A549 (cell line): ENCODE measurements around the gene LRRC7. TPM values are rescaled to one million over a fixed set of nuclear protein-coding genes. Genes with fewer than 3 reads are reported as not detected.

Experiments
- ATAC-seq, 2 experiments: fragments of 200-7000 bp in 1 of 2; fragments of >200 bp in 1 of 2; cut with Nextera tagmentation in 1 of 2; cut with Tn5 transposase in 1 of 2; 3 replicates each; pipeline versions ENCODE4 v1.8.0 to v1.9.1; 2018 to 2020; ENCODE audit warnings: mild to moderate bottlenecking in 1 of 2, moderate library complexity in 1 of 2
- CTCF ChIA-PET: fragments of 300-600 bp; sonication (Branson Sonifier 250); formaldehyde crosslinking; extraction: SDS; loops from one replicate; lab custom pipeline; 2021; ENCODE audit warnings: antibody characterized with exemption, inconsistent platforms; lab: Yijun Ruan, JAX
- POLR2A ChIA-PET: fragments of 350-600 bp; formaldehyde crosslinking; extraction: SDS; loops from one replicate; lab custom pipeline; 2021; ENCODE audit warnings: antibody characterized with exemption, inconsistent platforms; lab: Yijun Ruan, JAX
- DNase-seq, 2 experiments: peaks; one replicate each; pipeline versions ENCODE4 v3.0.0 to v3.0.0-alpha.2; 2011 to 2016; ENCODE audit warnings: low read depth in 1 of 2, low spot score in 1 of 2
- FAIRE-seq: peaks from 2 replicates; lab custom pipeline; 2011; peaks lifted over from hg19 to GRCh38; lab: Jason Lieb, UNC
- H3K27ac ChIP-seq, 2 experiments: fragments of >200 bp; sonication (Bioruptor Twin); formaldehyde crosslinking; 3 replicates each; pipeline ENCODE4 v1.5.1; 2016 to 2017
- H3K4me1 ChIP-seq: fragments of >200 bp; sonication (Bioruptor Twin); formaldehyde crosslinking; 3 replicates; pipeline ENCODE4 v1.6.1; 2016
- H3K4me2 ChIP-seq: fragments of >200 bp; sonication (Bioruptor Twin); formaldehyde crosslinking; 3 replicates; pipeline ENCODE4 v1.6.1; 2016
- H3K4me3 ChIP-seq: fragments of >200 bp; sonication (Bioruptor Twin); formaldehyde crosslinking; 3 replicates; pipeline ENCODE4 v1.5.1; 2016
- H3K9me3 ChIP-seq: fragments of >200 bp; sonication (Bioruptor Twin); formaldehyde crosslinking; 3 replicates; pipeline ENCODE4 v1.6.1; 2016
- CBX2 ChIP-seq: fragments of 200-600 bp; sonication (generic); IDR thresholded peaks from 2 replicates; pipeline ENCODE4 v1.6.1; 2016; ENCODE audit warnings: low read depth, mild to moderate bottlenecking, borderline replicate concordance
- CBX8 ChIP-seq: fragments of 200-600 bp; sonication (generic); IDR thresholded peaks from 2 replicates; pipeline ENCODE4 v1.6.1; 2016
- CEBPB ChIP-seq, 2 experiments: fragments of >200 bp in 1 of 2; sonication (Bioruptor Twin) in 1 of 2; formaldehyde crosslinking in 1 of 2; IDR thresholded peaks; 2 replicates each; pipeline ENCODE4 v1.6.1; 2012 to 2016
- CHD2 ChIP-seq: fragments of 150-350 bp; IDR thresholded peaks from 2 replicates; pipeline ENCODE4 v1.6.1; 2014; ENCODE audit warnings: low read length; ENCODE audit not compliant: partially characterized antibody
- EHMT2 ChIP-seq: fragments of 200-600 bp; sonication (generic); IDR thresholded peaks from 2 replicates; pipeline ENCODE4 v1.6.1; 2016; ENCODE audit warnings: antibody characterized with exemption, low read depth, mild to moderate bottlenecking, moderate library complexity
- EP300 ChIP-seq, 2 experiments: fragments of >200 bp; sonication (Bioruptor Twin); formaldehyde crosslinking; IDR thresholded peaks; 2 replicates in 1 of 2; 3 replicates in 1 of 2; pipeline ENCODE4 v1.6.1; 2016 to 2017
- FOSB ChIP-seq: fragments of 250-450 bp; sonication (Bioruptor Pico); IDR thresholded peaks from 2 replicates; pipeline ENCODE4 v1.5.0; 2020; ENCODE audit warnings: mild to moderate bottlenecking, moderate library complexity
- HDAC2 ChIP-seq: fragments of 200-600 bp; sonication (generic); IDR thresholded peaks from 2 replicates; pipeline ENCODE4 v1.6.1; 2016
- HES2 ChIP-seq: fragments of >200 bp; sonication (Bioruptor Twin); formaldehyde crosslinking; IDR thresholded peaks from 2 replicates; pipeline ENCODE4 v1.6.1; 2016
- HOXA7 ChIP-seq: fragments of 250-450 bp; sonication (Bioruptor Pico); IDR thresholded peaks from 2 replicates; pipeline ENCODE4 v1.5.0; 2020; ENCODE audit warnings: mild to moderate bottlenecking, moderate library complexity
- HOXB5 ChIP-seq: fragments of 250-450 bp; sonication (Bioruptor Pico); IDR thresholded peaks from 2 replicates; pipeline ENCODE4 v1.5.0; 2020; ENCODE audit warnings: mild to moderate bottlenecking, moderate library complexity
- JUN ChIP-seq, 2 experiments: fragments of >200 bp; sonication (Bioruptor Twin); formaldehyde crosslinking; IDR thresholded peaks; 2 replicates in 1 of 2; 3 replicates in 1 of 2; pipeline ENCODE4 v1.6.1; 2016 to 2017
- KDM1A ChIP-seq: fragments of 200-600 bp; sonication (generic); IDR thresholded peaks from 2 replicates; pipeline ENCODE4 v1.6.1; 2016; ENCODE audit warnings: low read depth, mild to moderate bottlenecking
- KDM5A ChIP-seq: fragments of 200-600 bp; sonication (generic); IDR thresholded peaks from 2 replicates; pipeline ENCODE4 v1.6.1; 2016; ENCODE audit warnings: antibody characterized with exemption, mild to moderate bottlenecking
- MAFK ChIP-seq: fragments of 450-650 bp; IDR thresholded peaks from 2 replicates; pipeline ENCODE4 v1.6.1; 2014; ENCODE audit not compliant: partially characterized antibody
- MAX ChIP-seq: IDR thresholded peaks from 2 replicates; pipeline ENCODE4 v1.6.1; 2012
- MAZ ChIP-seq: fragments of 150-350 bp; IDR thresholded peaks from 2 replicates; pipeline ENCODE4 v1.6.1; 2014; ENCODE audit warnings: antibody characterized with exemption, low read depth, low read length, borderline replicate concordance
- PBX3 ChIP-seq: IDR thresholded peaks from 2 replicates; pipeline ENCODE4 v1.6.1; 2012
- POLR2AphosphoS2 ChIP-seq: conservative IDR thresholded peaks from 2 replicates; pipeline ENCODE4 v1.6.1; 2012; ENCODE audit warnings: low read length, improper control_type of control experiment, inconsistent platforms
- RARB ChIP-seq: fragments of 250-450 bp; sonication (Bioruptor Pico); IDR thresholded peaks from 2 replicates; pipeline ENCODE4 v1.8.0; 2021; ENCODE audit warnings: mild to moderate bottlenecking, moderate library complexity
- RCOR1 ChIP-seq: fragments of 150-350 bp; IDR thresholded peaks from 2 replicates; pipeline ENCODE4 v1.6.1; 2014; ENCODE audit warnings: antibody characterized with exemption, low read length, low read depth
- REST ChIP-seq: fragments of 200-600 bp; sonication (generic); IDR thresholded peaks from 2 replicates; pipeline ENCODE4 v1.6.1; 2016; ENCODE audit warnings: antibody characterized with exemption, mild to moderate bottlenecking, moderate library complexity
- ZC3H11A ChIP-seq: fragments of 450-650 bp; IDR thresholded peaks from 2 replicates; pipeline ENCODE4 v1.6.1; 2014; ENCODE audit warnings: antibody characterized with exemption, mild to moderate bottlenecking
- WGBS: methylation state at CpG from one replicate; pipeline ENCODE4 v1.1.6; 2017; ENCODE audit errors: missing lambda C conversion rate; 5-methylcytosine and 5-hydroxymethylcytosine counted together
- polyA plus RNA-seq, 4 experiments: library from polyadenylated mRNA; depleted of rRNA in 3 of 4; stranded (reverse); fragments of >200 nt; fragmentation: RNase III in 1 of 4; extraction: RNeasy Plus Mini Kit Qiagen cat#74134 plus additional on column Dnase treatment in 1 of 4; gene quantifications; 2 replicates in 3 of 4; 3 replicates in 1 of 4; pipeline ENCODE4 v1.2.3, GENCODE V29; 2011 to 2017

The LRRC7 gene
- polyA plus RNA-seq, 2 of the 4 experiments (the other 2 are of a cell fraction), result not detected

- TF ChIP-seq HOXA7 (CRISPR knock-in tag) (no peak), EP300 (IDR thresholded peaks at IDR 0.05) (no peak), REST (no peak), HES2 (no peak), ZC3H11A (no peak), MAFK (no peak), PBX3 (no peak), HDAC2 (no peak), EHMT2 (no peak), CHD2 (no peak)
Measured at GRCh38 chr1:69794831-69795230, 227.1 kb downstream of the LRRC7 start (continued).

- Histone ChIP-seq H3K4me1 (no peaks in the 10 kb centered on the region), H3K4me2 (no peak overlapping the region)
- TF ChIP-seq CBX8 (no peak), KDM5A (no peak), CBX2 (no peak), JUN (IDR thresholded peaks at IDR 0.05) (no peak), KDM1A (no peak), MAX (no peak), HOXB5 (CRISPR knock-in tag) (no peak), POLR2AphosphoS2 (no peak), RCOR1 (no peak), ZC3H11A (no peak), CEBPB (IDR thresholded peaks at IDR 0.05) (no peak), HES2 (no peak), MAZ (no peak)
- TF ChIP-seq, all 56 proteins: peak for 0
- Histone ChIP-seq H3K27ac (no peak overlapping the region), H3K4me3 (no peak overlapping the region), H3K9me3 (no peaks in the 10 kb centered on the region)
- ChIA-PET POLR2A (no interaction called here), CTCF (no interaction called here)
- WGBS, result 6% methylated on average over 2 of the region's 2 CpGs
- ATAC-seq (no peak), DNase-seq (no peak), FAIRE-seq (no peak)
Measured at GRCh38 chr1:69814926-69815325, 247.2 kb downstream of the LRRC7 start.

- Histone ChIP-seq H3K4me1 (no peaks in the 10 kb centered on the region), H3K4me2 (no peak overlapping the region), H3K9me3 (no peaks in the 10 kb centered on the region), H3K27ac (no peak overlapping the region), H3K4me3 (no peak overlapping the region)
- no peak for TF ChIP-seq FOSB
- TF ChIP-seq RARB (CRISPR knock-in tag), result no peak
- DNase-seq, result no peak
- ChIA-PET POLR2A (no interaction called here), CTCF (no interaction called here)
- FAIRE-seq, result no peak
- no peak for ATAC-seq
Measured at GRCh38 chr1:69824932-69825331, 257.2 kb downstream of the LRRC7 start.
